HG03469 (cell line): ENCODE data around the gene PPP2R5A.
"Not testable (repeated sequence)": the region's sequence is repeated elsewhere in the genome, so short reads cannot be mapped to it uniquely, and the experiment has no call there.

ENCODE experiments used
- ATAC-seq: cut with Tn5 transposase; IDR thresholded peaks from one replicate; pipeline ENCODE4 v1.9.1; 2021; ENCODE audit warnings: mild to moderate bottlenecking, moderate library complexity, moderate number of reproducible peaks; ENCODE audit not compliant: unreplicated experiment

The PPP2R5A gene

GRCh38 chr1:212267017-212267416 lies 18.2 kb upstream of the PPP2R5A start:
- ATAC-seq: no peak

DNA sequence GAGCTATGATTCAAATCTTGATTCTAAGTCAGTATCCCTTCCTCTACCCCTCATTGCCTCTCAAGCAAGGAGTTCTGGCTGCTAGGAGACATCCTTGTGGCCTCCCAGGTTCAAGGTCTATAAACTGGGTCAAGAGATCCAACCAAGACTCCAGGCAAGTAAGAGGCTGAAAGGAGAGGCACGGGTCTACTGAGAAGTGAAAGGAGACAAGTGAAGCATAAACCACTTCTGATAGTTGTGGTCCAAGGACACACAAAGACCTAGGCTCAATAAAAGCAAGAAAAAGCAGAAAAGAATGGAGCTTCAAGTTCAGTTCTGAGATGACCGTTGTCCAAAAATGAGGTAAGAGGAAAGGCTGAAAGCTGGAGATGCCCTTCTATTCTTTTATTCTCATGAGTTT lies 17.8 kb upstream of the PPP2R5A start:
- no peak for ATAC-seq

- ATAC-seq: no peak
Measured at GRCh38 chr1:212269306-212269705, 15.9 kb upstream of the PPP2R5A start.

- ATAC-seq: no peak
Measured at GRCh38 chr1:212270564-212270963, 14.6 kb upstream of the PPP2R5A start.

DNA sequence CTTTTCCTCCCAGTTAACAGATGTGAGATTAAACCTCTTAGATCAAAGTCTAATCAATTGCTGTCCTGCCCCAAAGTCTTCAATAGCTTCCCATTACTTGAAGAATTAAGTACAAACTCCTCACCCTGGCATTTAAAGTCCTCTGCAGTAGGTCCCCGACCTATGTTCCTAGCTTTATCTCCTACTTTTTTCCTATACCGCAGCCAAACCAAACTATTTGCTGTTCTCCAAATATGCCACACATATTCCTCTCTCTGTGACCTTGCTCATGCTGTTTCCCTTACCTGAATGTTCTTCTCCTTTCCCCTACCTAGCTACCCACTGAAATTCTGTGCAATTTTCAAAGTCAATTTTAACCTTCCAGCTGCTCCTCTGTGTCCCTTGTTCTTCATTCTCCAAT lies 14.0 kb upstream of the PPP2R5A start:
- ATAC-seq: no peak

GRCh38 chr1:212271823-212272485 lies 13.3 kb upstream of the PPP2R5A start:
- no peak for ATAC-seq

- ATAC-seq: no peak
Measured at GRCh38 chr1:212281590-212281989, 3.6 kb upstream of the PPP2R5A start.

DNA sequence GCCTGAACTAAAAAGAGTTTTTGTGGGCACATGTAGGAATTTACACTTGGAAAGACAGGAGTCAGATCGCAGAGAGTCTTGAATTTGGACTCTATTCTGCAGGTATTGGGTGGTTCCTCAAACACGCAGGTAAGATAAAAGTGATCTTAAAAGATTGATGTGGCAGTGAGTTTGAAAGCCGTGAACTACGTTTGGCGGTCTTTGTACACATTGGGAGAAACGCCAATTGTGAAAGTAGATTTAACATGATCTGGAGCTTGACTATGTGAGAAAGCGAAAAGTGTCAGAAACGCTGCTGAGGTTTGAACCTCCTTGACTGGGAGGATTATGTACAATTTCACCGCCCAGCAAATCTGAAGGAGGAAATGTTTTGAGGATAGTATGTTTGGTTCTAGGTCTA lies 1.5 kb upstream of the PPP2R5A start:
- ATAC-seq: no peak

DNA sequence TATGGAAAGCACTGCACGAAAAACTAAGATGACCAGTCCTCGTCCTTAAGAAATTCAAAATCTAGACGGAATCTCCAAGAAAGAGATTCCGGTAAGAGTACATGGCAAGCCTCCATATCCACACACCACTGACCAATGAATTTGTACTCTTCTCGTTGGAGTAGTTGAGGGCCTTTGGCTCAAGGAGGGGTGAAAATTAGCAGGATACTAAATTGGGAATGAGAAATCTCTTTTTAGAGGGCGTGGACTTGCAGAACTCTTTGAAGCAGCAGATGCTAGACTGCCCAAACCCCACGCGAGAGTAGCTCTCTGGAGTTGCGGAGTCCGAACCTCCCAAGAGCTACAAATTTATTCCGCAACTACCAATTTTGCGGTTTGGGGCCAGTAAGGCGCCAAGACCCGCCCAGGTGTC lies 872 bp upstream of the PPP2R5A start:
- no peak for ATAC-seq

DNA sequence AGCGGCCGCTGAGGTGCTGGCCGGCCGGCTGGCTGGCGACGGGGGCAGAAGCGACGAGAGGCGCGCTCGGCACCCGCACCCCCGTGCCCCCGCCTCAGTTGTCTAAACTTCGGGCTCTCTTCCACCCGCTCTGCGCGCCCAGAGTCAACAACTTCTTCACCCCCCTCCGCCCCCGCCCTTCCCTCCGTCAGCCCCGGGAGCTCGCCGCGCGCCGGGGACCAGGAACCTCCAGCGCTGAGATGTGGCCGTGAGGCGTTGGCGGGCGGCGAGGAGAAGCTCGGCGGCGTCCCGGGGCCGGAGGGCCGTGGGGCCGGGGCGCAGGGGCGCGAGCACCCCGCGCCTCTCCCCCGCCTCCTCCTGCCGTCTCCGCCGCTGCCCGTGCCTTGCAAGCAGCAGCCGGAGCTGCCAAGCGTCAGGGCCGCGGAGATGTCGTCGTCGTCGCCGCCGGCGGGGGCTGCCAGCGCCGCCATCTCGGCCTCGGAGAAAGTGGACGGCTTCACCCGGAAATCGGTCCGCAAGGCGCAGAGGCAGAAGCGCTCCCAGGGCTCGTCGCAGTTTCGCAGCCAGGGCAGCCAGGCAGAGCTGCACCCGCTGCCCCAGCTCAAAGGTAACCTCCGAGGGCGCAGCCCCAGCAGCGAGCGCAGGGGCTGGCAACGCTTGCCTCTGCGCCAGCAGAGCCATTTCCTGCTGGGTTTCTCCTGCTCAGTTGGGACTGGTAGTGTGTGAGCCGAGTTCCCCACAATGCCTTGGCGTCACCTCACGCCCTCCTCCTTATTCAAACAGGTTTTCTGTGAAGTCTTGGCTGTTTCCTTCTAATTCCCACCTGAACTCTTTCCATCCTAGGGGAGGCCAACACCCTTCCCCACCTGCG lies 710 bp downstream of the PPP2R5A start:
- ATAC-seq: peak; percentile 8

DNA sequence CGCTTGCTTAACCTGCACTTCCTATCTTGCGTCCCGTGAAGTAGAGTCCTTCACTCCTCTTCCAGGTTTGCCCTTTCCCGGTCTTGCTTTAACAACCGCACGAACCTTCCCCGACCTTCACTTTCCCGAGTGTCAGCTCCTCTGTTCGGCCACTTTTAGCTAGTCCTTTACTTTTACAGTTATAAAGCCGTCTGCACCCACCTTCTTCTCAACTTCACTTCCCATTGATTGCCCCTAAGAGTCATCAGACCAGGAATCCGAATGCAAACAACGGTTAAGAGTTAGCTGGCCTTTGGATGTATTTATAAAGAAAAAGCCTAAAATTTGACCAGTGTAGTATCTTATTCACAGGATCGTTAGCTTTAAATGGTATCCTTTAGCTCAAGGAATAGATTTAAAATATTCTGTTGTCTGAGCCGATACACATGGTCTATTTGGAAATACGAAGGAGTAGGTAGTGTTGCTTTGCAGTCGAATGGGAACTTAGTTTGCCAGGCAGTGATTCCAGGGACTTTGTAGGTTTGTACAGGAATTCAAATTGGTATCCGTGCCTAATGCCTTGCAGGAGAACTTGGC lies 1.4 kb downstream of the PPP2R5A start:
- no peak for ATAC-seq

GRCh38 chr1:212287261-212287895 lies 2.2 kb downstream of the PPP2R5A start:
- ATAC-seq: no peak

DNA sequence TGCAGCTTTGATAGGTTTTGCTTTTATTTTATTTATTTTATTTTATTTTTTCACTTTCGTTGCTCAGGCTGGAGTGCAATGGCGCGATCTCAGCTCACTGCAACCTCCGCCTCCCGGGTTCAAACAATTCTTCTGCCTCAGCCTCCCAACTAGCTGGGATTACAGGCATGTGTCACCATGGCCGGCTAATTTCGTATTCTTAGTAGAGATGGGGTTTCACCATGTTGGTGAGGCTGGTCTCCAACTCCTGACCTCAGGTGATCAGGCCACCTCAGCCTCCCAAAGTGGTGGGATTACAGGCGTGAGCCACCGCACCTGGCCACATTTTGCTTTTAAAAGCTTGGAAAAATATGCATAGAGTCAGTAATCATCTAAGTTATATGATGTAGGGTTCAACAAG lies 2.8 kb downstream of the PPP2R5A start:
- not testable (repeated sequence) for ATAC-seq

- no peak for ATAC-seq
Measured at GRCh38 chr1:212288615-212289014, 3.4 kb downstream of the PPP2R5A start.

- ATAC-seq: no peak
Measured at GRCh38 chr1:212289262-212290077, 4.3 kb downstream of the PPP2R5A start.

DNA sequence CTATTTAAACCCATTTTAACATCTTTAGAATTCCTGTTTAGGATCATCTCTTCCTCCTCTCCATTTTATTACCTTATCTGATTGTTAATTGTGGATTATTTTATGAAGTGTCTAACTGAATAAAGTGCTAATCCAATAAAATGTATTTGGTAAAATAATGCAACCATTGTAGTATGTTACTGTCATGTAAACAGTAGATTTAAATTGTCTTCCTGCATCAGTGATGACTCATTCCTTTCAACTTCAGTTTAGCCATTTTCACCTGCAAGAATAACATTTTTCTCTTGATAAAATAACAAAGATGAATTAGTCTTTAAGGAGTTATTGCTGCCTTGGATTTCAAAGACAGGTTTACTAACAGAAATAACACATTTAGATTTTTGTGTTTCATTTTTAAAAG lies 5.4 kb downstream of the PPP2R5A start:
- no peak for ATAC-seq

GRCh38 chr1:212291505-212292134 lies 6.4 kb downstream of the PPP2R5A start:
- no peak for ATAC-seq

DNA sequence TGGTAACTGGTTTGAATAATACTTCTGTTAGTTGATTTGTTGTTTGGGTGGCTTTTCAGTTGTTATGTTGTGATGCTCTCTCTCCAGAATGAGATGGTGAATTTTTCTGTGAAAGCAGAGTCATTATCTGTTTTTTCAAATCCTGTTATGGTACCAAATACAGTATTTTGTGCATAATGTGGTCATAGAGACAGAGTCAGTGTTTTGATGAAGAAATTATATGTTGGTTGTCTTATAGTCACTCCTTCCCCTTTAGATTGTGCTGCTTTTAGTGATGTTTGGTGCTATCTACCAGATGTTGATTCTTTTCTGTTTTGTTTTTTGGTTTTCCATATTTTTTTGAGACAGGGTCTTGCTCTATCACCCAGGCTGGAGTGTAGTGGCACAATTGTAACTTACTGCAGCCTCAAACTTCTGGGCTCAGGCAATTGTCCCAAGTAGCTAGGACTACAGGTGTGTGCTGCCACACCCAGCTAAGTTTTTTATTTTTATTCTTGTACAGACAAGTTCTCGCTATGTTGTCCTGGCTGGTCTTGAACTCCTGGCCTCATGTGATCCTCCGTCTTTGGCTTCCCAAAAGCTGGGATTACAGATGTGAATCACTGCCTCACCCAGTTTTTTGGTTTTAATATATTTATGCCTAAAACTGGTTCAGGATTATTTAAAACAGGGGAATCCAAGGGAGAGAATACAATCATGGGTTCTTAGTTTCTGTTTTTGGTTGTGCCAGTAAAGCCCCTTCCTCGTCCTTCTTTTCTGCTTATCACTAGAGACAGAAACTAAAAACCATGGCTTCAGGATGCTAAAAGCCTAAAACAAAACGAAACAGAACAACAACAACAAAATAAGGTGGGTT lies 7.3 kb downstream of the PPP2R5A start:
- ATAC-seq: no peak

DNA sequence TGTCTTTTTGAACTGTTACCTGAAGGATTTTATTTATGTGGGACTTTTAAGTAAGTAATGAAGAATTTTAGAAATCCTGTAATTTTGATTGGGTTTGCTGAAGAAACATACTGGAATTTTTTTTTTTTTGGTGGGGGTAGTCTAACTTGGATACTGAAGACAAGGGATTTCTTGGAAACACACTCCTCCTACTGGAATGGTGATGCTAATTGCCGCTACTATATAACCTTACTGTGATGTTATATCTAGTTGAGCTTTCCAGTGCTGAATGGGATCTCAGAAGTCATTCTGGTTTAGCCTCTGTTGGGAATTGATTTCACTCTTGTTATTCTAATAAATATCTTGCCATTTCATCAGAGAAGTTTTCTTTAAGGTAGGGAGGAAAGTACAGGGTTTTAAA lies 8.4 kb downstream of the PPP2R5A start:
- ATAC-seq: no peak
